Measurements from ENCODE around the gene CD14.
"Not testable (repeated sequence)": the region's sequence is repeated elsewhere in the genome, so short reads cannot be mapped to it uniquely, and the experiment has no call there.

The CD14 gene

DNA sequence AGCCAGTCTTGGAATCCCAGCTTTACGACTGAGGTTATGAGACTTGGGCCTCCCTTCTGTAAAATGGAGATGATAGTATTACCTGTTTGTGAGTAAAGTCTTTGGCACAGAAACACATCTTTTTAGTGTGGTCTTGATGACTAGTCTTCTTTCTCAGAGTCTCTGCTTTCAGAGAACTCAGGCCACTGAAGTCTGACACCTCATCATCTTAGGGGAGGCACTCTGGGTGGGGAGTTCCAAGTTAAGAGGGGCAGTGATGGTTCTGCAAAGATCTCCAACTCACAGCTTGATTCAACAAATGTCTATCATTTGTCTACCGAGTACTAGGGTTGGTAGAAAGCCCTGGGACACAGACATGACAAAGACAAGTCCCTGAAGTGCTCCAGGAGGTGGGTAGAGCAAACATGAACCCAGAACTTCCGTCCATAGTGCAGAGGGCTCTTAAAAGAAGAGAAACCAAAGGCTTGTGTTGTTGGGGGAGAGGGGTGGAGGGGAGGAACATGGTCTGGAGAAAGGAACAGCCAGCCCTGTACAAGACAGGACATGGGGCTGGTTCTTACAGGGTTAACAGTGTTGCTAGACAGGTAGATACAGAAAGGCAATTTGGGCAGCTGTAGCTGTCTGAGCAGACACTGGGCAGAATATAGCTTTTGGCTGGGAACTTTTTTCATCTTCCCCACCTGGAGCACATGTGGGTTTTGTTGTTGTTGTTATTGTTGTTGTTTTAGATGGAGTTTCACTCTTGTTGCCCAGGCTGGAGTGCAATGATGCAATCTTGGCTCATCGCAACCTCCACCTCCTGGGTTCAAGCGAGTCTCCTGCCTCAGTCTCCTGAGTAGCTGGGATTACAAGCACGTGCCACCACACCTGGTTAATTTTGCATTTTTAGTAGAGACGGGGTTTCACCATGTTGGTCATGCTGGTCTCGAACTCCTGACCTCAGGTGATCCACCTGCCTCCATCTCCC lies 2.6 kb upstream of the CD14 start:
- DNase-seq (ENCODE audit: low read depth in 2 of 2): no peak

DNA sequence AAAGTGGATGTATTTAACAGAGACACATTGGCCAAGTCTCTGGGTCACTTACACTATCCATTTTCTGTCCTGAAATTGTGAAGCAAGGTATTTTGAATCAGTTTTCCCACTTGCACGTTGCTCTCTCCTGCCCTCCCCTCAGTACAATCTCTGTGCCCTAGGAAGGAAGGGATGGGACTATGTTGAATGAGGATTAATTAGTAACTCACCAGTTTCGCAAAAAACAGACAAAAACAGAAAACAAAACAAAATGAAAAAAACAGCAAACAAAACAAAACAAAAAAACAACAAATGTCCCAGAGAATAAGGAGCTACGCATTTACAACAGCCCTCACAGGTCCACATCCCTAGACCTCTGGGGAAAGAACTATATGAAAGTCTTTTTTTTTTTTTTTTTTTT lies 1.1 kb upstream of the CD14 start:
- no peak for DNase-seq (ENCODE audit: low read depth in 2 of 2)

DNA sequence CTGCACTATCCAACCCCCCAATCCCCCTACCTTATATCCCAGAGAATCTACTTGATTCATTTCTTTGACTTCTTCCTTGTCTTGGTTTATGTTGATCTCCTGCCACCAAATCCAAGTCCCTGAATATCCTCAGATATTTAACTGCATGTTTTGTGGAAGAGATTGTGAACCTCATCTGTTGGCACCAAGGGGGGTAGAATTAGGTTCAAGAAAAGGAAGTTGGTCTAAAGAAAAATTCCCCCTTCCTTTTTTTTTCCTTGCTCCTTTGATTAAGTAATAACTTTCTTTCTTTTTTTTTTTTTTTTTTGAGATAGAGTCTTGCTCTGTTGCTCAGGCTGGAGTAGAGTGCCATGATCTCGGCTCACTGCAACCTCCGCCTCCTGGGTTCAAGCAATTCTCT lies 526 bp upstream of the CD14 start:
- no peak for DNase-seq (ENCODE audit: low read depth in 2 of 2)

DNA sequence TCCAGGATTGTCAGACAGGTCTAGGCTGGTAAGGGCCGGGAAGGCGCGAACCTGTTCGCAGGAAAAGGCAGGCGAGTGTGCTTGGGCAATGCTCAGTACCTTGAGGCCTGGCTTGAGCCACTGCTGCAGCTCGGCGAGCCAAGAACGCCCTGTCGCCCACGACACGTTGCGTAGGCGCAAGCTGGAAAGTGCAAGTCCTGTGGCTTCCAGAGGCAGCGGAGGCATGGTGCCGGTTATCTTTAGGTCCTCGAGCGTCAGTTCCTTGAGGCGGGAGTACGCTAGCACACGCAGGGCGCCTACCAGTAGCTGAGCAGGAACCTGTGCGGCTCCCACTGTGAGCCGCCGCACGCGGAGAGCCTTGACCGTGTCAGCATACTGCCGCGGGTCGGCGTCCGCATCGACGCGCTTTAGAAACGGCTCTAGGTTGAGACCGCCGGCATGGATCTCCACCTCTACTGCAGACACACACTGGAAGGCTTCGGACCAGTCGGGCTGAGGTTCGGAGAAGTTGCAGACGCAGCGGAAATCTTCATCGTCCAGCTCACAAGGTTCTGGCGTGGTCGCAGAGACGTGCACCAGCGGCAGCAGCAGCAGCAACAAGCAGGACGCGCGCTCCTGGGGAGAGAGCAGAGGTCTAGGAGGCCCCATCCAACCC lies 482 bp downstream of the CD14 start:
- peak in 1 of 2 donors; percentile 34 for DNase-seq (ENCODE audit: low read depth in 2 of 2)

DNA sequence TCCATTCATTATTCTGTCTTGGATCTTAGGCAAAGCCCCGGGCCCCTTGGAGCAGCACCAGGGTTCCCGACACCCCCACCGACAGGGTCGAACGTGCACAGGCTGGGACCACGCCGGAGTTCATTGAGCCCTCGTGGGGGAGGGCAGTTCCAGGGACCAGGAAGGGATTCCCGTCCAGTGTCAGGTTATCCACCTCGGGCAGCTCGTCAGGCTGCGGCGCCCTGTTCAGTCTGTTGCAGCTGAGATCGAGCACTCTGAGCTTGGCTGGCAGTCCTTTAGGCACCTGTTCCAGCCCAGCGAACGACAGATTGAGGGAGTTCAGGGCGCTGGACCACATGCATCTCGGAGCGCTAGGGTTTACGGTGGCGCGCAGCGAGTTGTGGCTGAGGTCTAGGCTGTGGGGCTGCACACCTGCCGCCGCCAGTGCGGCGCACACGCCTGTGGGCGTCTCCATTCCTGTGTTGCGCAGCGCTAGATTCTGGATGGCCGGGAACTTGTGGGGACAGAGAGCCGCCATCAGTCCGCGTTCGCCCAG lies 1.1 kb downstream of the CD14 start:
- DNase-seq (ENCODE audit: low read depth in 2 of 2): no peak

DNA sequence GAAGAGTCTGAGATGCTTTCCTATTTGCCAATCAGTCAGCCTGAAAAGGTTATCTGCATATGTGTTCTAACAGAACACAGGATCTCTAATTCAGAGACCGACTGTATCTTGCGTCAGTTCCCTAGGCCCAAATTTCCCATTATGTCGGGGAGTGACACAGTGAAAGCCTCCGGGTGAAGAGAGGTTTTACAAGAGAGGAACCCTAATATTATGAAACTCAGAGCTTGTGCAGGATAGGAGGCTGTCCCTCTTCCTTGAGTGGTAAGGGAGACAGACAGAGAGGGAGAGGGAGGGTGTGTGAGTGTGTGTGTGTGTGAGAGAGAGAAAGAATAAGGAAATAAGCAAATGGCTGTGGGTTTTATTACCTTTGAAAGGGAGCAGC lies 1.9 kb downstream of the CD14 start:
- DNase-seq (ENCODE audit: low read depth in 2 of 2): no peak

DNA sequence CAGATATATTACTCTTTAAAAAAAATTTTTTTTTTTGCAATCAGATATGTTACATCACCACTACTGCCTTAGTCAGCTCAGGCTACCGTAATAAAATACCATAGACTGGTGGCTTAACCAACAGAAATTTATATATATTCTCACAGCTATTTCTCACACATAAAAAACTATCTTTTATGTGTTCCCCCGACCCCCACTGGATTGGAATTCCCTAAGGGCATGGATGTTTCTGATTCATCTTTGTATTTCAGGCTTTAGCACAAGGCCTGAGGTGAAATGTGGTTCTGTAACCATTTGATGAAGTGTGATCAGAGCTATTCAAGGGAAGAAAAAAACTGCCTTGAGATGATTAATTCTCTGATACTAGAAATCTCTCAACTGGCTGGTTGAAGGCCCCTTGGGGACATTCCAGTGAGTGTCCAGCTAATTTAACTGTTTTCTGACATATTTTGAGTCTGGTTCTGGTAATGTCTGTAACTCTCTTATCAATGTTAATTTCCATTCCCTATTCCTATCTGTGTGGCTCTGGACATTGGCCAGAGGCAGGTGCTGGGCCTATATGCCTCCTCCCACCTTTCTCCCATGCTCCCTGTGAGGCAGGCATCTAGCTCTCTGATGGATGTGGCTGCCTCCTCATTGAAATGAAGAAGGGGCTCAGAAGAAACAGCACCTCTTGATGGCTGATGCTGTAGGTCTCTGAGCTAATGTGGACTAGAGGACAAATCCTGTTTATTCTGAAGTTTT lies 2.5 kb downstream of the CD14 start:
- no peak for DNase-seq (ENCODE audit: low read depth in 2 of 2)

DNA sequence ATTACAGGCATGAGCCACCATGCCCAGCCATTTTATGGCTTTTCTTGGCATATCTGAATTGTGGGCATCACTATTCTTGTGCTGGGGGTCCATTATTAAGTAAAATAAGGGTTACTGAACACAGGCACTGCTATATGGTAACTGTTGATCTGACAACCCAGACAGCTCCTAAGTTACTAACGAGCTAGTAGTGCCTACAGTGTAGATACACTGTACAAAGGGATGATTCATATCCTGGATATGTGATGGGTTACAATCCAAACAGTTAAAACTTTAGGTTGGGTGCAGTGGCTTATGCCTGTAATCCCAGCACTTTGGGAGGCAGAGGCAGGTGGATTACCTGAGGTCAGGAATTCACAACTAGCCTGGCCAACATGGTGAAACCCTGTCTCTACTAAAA lies 4.3 kb downstream of the CD14 start:
- no peak for DNase-seq (ENCODE audit: low read depth in 2 of 2)

DNA sequence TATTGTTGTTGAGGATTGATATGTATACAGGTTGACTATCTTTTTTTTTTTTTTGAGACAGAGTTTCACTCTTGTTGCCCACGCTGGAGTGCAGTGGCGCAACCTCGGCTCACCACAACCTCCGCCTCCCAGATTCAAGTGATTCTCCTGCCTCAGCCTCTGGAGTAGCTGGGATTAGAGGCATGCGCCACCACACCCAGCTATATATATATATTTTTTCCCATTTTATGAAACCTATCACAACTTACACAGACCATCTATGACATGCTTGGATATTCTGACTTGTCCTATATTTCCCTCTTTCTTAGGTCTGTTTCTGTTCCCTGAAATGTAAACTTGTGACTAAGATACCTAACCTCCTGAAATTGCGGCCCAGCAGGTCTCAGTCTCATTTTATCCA lies 5.0 kb downstream of the CD14 start:
- no peak for DNase-seq (ENCODE audit: low read depth in 2 of 2)

DNA sequence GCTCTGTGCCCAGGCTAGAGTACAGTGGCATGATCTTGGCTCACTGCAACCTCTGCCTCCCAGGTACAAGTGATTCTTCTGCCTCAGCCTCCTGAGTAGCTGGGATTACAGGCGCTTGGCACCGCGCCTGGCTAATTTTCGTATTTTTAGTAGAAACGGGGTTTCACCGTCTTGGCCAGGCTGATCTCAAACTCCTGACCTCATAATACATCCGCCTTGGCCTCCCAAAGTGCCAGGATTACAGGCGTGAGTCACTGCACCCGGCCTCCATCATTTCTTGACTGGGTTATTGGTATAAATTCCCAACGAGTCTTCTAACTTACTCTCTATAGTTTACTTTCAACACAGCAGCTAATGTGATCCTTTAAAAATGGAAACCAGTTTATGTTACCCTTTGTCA lies 8.1 kb downstream of the CD14 start:
- DNase-seq (ENCODE audit: low read depth in 2 of 2): not testable (repeated sequence)

DNA sequence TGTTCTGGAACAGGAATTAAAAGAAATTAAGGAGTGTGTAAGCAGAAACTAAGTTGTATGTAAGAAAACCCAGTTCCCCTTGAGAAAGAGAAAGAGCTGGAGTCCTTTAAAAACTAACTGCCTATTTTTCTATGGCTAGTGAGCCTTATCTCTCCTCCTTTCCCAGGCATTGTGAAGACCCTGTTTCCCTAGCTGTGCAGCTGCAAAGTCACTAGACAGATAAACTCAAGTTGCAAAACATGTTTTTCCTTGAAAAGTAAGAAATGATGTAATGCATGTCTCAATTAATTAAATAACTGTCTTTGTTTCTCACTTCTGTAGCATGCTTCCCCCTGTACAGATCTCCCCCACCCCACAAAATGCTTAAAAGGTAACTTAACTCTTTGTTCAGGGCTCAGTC lies 9.9 kb downstream of the CD14 start:
- not testable (repeated sequence) for DNase-seq (ENCODE audit: low read depth in 2 of 2)

DNA sequence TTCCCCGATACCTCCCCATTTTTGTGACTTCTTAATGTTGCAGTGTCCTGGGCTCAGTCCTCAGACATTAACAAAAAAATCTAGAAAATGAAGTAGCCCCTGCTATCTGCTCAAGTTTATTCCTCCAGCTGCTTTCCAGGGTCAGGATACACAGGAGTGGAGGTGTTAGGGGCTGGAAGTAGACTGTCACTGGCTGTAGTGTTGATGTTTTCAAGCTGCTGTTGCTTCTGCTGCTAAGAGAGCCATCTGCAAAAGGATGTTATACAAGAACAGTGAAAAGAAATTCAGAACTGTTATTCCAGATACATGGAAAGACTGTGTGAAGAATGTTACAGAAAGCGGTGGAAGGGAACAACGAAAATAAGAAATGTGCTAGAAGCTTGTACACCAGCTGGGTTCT lies 10.7 kb downstream of the CD14 start:
- no peak for DNase-seq (ENCODE audit: low read depth in 2 of 2)

DNA sequence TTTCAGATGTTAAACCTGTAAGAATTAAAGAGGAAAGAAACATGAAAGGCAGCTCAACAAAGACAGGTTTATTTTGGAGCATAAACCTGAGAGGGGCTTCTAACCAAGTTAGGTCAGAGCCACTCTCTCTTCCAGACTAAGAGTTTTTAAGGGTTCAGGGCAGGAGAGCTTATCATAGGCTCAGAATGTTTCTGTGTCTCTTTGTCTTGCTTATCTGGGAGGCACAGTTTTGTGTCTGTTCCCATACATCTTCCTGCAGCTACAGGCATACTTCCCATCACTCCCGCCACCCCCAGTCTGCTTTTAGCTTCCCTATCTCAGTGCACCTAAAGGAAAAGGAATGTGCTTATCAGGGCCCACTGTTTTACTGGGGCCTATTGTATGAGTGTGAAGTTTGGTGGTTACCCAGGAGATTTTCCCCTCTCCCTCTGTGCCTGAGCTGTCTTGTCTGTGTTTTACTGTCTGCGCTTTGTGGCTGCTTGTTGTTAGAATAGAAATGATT lies 21.9 kb downstream of the CD14 start:
- no peak for DNase-seq (ENCODE audit: low read depth in 2 of 2)

DNA sequence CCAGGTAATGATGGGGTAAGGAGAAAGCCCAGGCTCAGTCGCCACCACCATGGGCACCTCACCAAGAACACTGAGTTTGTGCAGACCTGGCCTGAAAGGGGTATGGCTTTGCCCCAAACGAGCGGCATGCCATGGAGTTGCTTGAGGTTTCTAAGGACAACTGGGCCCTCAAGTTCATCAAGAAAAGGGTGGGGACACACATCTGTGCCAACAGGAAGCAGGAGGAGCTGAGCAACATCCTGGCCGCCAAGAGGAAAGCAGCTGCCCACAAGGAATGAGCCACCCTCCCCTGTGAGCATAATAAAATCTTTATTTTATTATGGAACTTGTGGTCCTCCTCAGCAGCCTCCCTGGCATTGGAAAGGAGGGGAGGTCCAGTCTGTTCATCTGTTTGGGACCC lies 23.8 kb downstream of the CD14 start:
- no peak for DNase-seq (ENCODE audit: low read depth in 2 of 2)

DNA sequence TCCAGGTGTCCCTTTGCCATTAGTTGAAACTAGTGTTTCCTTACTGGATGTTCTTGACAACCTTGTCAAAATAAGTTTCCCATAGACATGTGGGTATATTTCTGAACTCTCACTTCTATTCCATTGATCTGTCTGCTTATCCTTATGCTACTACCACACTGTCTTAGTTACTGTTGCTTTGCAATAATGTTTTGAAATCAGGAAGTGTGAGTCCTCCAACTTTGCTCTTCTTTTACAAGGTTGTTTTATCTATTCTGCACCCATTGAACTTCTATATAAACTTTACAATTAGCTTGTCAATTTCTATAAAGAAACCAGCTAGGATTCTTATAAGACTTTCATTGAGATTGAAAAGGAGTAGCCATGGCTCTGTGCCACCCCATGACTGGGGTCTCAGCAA lies 24.3 kb downstream of the CD14 start:
- DNase-seq (ENCODE audit: low read depth in 2 of 2): no peak

DNA sequence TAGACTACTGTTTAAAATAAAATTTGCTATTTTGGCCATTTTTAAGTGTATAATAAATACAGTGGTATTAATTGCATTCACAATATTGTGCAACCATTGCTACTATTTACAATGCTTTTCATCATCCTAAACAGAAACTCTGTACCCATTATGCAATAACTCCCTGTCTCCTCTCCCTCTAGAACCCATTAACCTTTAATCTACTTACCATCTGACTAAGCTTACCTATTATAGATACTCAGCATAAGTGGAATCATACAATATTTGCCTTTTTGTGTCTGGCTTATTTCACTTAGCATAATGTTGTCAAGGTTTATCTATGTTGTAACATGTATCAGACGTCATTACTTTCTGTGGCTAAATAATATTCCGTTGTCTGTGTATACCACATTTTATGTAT lies 25.9 kb downstream of the CD14 start:
- DNase-seq (ENCODE audit: low read depth in 2 of 2): no peak

DNA sequence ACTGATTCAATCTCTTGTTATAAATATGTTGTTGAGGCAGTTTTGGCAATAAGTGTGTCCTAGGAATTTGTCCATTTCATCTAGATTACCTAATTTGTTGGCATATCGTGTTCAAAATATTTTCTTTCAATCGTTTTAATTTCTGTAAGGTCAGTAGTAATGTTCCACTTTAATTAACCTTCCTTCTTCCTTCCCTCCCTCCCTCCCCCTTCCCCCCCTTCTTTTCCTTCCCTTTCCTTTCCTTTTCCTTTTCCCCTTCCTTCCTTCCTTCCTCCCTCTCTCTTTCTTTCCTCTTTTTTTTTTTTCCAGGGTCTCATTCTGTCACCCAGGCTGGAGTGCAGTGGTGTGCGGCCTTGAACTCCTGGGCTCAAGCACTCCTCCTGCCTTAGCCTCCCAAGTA lies 27.1 kb downstream of the CD14 start:
- DNase-seq (ENCODE audit: low read depth in 2 of 2): no peak

DNA sequence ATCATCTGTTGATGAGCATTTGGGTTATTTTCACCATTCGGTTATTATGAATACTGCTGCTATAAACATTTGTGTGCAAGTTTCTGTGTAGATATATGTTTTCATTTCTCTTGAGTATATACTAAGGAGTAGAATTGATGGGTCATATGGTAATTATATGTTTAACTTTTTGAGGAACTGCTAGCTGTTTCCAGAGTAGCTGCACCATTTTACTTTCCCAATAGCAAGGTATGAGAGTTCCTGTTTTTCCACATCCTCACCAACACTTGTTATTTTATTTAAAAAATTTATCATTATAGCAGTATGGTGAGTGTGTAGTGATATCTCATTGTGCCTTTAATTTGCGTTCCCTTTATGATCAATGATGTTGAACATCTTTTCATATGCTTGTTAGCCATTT lies 29.2 kb downstream of the CD14 start:
- DNase-seq (ENCODE audit: low read depth in 2 of 2): no peak

DNA sequence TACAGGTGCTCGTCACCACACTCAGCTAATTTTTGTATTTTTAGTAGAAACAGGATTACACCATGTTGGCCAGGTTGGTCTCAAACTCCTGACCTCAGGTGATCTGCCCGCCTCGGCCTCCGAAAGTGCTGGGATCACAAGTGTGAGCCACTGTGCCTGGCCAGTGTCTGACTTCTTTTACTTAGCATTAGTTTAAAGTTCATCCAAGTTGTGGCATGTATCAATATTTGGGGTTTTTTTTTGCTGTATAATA lies 29.6 kb downstream of the CD14 start:
- DNase-seq (ENCODE audit: low read depth in 2 of 2): not testable (repeated sequence)

DNA sequence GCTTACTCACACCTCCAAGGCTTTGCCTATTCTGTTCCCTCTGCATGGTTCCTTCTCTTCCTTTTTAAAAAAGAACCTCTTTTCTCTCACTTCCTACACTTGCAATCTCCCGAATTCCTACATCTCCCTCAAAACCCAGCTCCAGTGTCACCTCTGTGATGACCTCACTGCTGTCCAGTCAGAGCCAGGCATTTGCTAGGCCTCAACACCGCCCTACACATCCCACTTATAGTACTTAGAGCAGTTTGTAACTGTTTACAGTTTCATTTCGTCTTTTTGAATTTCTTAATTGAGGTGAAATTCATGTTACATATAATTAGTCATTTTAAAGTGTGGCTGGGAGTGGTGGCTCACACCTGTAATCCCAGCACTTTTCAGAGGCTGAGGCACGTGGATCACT lies 30.8 kb downstream of the CD14 start:
- no peak for DNase-seq (ENCODE audit: low read depth in 2 of 2)

DNA sequence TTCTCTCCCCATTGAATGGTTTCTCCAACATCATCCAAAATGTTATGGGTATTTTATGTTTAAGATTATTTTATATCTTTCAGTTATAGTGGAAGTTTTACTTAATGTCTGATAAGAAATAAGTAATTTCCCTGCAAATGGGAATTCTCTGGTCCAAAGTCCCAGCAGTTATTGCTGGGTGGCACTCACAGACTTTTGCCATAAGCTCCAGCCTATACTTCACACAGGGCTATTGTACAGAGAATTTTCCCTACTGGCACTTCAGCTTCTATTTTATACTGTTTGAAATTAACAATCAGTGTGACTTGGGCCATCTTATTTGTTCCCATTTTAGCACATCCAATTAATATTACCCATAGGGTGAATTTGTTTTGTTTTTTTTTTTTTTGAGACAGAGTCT lies 32.9 kb downstream of the CD14 start:
- no peak for DNase-seq (ENCODE audit: low read depth in 2 of 2)

DNA sequence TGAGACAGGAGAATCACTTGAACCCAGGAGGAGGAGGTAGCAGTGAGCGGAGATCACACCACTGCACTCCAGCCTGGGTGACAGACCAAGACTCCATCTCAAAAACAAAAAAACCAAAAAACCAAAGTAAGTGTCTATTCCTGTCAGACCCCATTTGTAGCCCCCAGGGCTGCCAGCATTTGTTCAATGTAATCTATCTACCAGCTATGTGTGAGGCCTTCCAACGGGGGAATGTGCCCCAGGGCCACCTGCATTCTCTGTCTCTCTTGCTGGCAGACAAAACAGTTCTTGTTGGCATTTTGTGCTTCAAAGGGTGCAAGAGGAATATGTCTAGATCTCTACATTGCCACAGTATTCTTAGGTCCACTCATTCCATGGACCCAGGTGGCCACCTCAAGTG lies 34.1 kb downstream of the CD14 start:
- DNase-seq (ENCODE audit: low read depth in 2 of 2): no peak

Measured in activated CD4-positive, alpha-beta T cell treated with anti-CD3 and anti-CD28 coated beads for 24 hours (primary cell).